Measurements from ENCODE around the gene AHSG.

DNA sequence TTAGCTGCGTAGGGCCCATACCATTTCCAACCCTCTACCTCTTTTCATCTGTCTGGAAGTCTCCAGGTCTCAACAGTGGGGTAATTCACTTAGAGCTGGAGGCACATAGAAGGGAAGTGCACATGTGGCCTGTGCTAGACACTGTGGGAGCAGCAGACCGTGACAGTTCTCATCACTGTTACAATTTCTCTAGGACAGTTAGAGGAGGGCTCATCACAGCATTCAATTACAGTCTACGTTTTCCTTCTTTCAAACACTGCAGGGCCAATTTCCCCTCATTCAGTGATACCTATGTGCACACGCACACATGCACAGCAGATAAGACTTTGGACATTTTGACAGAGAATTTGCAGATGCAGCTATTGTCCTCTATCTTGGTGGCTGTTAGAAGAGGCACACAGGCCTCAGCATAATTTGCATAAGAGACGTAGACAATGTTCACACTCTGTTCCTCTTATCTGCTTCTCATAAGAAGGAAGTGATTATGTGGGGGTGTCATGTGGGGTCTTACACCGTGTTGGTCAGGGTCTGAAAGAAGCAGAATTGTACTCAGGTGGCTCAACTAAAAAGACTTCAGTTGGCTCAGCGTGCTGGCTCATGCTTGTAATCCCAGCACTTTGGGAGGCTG, 40.3 kb downstream of the AHSG start:
- TF ChIP-seq FOSL1 (IDR thresholded peaks at IDR 0.05; ENCODE audit: low read depth): no peak
- TF ChIP-seq, protein P1, sequence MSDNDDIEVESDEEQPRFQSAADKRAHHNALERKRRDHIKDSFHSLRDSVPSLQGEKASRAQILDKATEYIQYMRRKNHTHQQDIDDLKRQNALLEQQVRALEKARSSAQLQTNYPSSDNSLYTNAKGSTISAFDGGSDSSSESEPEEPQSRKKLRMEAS (IDR thresholded peaks at IDR 0.05): no peak
- no peak for TF ChIP-seq EGR1 (IDR thresholded peaks at IDR 0.05; ENCODE audit: low read depth)
- no peak for TF ChIP-seq POLR2A (IDR thresholded peaks at IDR 0.05; ENCODE audit: borderline replicate concordance, extremely low read depth, insufficient read depth, insufficient read length)
- TF ChIP-seq, protein P2, sequence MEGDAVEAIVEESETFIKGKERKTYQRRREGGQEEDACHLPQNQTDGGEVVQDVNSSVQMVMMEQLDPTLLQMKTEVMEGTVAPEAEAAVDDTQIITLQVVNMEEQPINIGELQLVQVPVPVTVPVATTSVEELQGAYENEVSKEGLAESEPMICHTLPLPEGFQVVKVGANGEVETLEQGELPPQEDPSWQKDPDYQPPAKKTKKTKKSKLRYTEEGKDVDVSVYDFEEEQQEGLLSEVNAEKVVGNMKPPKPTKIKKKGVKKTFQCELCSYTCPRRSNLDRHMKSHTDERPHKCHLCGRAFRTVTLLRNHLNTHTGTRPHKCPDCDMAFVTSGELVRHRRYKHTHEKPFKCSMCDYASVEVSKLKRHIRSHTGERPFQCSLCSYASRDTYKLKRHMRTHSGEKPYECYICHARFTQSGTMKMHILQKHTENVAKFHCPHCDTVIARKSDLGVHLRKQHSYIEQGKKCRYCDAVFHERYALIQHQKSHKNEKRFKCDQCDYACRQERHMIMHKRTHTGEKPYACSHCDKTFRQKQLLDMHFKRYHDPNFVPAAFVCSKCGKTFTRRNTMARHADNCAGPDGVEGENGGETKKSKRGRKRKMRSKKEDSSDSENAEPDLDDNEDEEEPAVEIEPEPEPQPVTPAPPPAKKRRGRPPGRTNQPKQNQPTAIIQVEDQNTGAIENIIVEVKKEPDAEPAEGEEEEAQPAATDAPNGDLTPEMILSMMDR (IDR thresholded peaks at IDR 0.05 in 2 of 3, conservative IDR thresholded peaks at IDR 0.05 in 1 of 3; ENCODE audit: borderline replicate concordance in 1 of 3, insufficient read depth in 1 of 3, low read depth in 2 of 3, low read length in 2 of 3): no peak
- TF ChIP-seq POLR2AphosphoS5 (IDR thresholded peaks at IDR 0.05; ENCODE audit: low read depth, low read length): no peak
- TF ChIP-seq ZFX (IDR thresholded peaks at IDR 0.05): no peak
- no peak for TF ChIP-seq EZH2 (IDR thresholded peaks at IDR 0.05)
- TF ChIP-seq RAD21 (IDR thresholded peaks at IDR 0.05; ENCODE audit: low read depth): no peak
- TF ChIP-seq, protein P3, sequence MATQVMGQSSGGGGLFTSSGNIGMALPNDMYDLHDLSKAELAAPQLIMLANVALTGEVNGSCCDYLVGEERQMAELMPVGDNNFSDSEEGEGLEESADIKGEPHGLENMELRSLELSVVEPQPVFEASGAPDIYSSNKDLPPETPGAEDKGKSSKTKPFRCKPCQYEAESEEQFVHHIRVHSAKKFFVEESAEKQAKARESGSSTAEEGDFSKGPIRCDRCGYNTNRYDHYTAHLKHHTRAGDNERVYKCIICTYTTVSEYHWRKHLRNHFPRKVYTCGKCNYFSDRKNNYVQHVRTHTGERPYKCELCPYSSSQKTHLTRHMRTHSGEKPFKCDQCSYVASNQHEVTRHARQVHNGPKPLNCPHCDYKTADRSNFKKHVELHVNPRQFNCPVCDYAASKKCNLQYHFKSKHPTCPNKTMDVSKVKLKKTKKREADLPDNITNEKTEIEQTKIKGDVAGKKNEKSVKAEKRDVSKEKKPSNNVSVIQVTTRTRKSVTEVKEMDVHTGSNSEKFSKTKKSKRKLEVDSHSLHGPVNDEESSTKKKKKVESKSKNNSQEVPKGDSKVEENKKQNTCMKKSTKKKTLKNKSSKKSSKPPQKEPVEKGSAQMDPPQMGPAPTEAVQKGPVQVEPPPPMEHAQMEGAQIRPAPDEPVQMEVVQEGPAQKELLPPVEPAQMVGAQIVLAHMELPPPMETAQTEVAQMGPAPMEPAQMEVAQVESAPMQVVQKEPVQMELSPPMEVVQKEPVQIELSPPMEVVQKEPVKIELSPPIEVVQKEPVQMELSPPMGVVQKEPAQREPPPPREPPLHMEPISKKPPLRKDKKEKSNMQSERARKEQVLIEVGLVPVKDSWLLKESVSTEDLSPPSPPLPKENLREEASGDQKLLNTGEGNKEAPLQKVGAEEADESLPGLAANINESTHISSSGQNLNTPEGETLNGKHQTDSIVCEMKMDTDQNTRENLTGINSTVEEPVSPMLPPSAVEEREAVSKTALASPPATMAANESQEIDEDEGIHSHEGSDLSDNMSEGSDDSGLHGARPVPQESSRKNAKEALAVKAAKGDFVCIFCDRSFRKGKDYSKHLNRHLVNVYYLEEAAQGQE (IDR thresholded peaks at IDR 0.05; ENCODE audit: low read depth): no peak
- TF ChIP-seq SIN3A (IDR thresholded peaks at IDR 0.05; ENCODE audit: low read depth): no peak
- no peak for TF ChIP-seq SRF (IDR thresholded peaks at IDR 0.05; ENCODE audit: low read depth)
- TF ChIP-seq EZH2phosphoT487 (IDR thresholded peaks at IDR 0.05; ENCODE audit: borderline replicate concordance): no peak

Measured in HCT116 (cell line).